AG09319 (cell line): Measurements from ENCODE around the gene ARL2.

Experiments used
- DNase-seq: peaks from one replicate; pipeline ENCODE4 v3.0.0-alpha.2; 2010; ENCODE audit warnings: low read depth; ENCODE audit errors: extremely low read depth
- CTCF ChIP-seq: IDR thresholded peaks from 2 replicates; pipeline ENCODE4 v1.5.1; 2011; ENCODE audit warnings: low read depth, mild to moderate bottlenecking, inconsistent platforms, low read length, moderate library complexity

The ARL2 gene

GRCh38 chr11:65066805-65067291 lies 52.9 kb downstream of the ARL2 start:
- no peak for TF ChIP-seq CTCF
- DNase-seq: no peak

- DNase-seq: no peak
- no peak for TF ChIP-seq CTCF
Measured at GRCh38 chr11:65067446-65067845, 53.5 kb downstream of the ARL2 start.

- DNase-seq: no peak
- TF ChIP-seq CTCF: no peak
Measured at GRCh38 chr11:65069217-65069616, 55.3 kb downstream of the ARL2 start.
